ENCODE results near the gene KLF8.

The KLF8 gene

GRCh38 chrX:56222473-56223000 is 9.6 kb upstream of the KLF8 start:
- POLR2A ChIA-PET, result no interaction called here
- no peak overlapping the region for H3K4me3 ChIP-seq (ENCODE audit: low read depth, low read length)
- H3K27ac ChIP-seq (ENCODE audit: extremely low read depth, low read depth, low read length), result no peak overlapping the region
- CTCF ChIA-PET, result interaction anchor here (0.8 kb wide), 1 partner anchor 542 kb away, joined by 3 read pairs; no protein-coding TSS in a partner anchor
- TF ChIP-seq ZNF121 (tag by site-specific recombination; IDR thresholded peaks at IDR 0.05), result no peak
- TF ChIP-seq ZBTB6 (tag by site-specific recombination; IDR thresholded peaks at IDR 0.05), result no peak
- TF ChIP-seq OVOL3 (tag by site-specific recombination; IDR thresholded peaks at IDR 0.05), result no peak
- TF ChIP-seq ZNF555 (tag by site-specific recombination; conservative IDR thresholded peaks at IDR 0.05), result no peak
- TF ChIP-seq ZNF791 (tag by site-specific recombination; IDR thresholded peaks at IDR 0.05), result no peak
- no peak for TF ChIP-seq ZNF266 (tag by site-specific recombination; IDR thresholded peaks at IDR 0.05; ENCODE audit: low read depth)
- TF ChIP-seq ZFP3 (tag by site-specific recombination; IDR thresholded peaks at IDR 0.05; ENCODE audit: low read depth), result no peak
- no peak for TF ChIP-seq ZNF37A (tag by site-specific recombination; IDR thresholded peaks at IDR 0.05)
- no peak for TF ChIP-seq ZNF830 (tag by site-specific recombination; IDR thresholded peaks at IDR 0.05; ENCODE audit: low read depth)
- TF ChIP-seq ZSCAN4 (tag by site-specific recombination; IDR thresholded peaks at IDR 0.05), result no peak
- TF ChIP-seq PRDM4 (tag by site-specific recombination; IDR thresholded peaks at IDR 0.05), result no peak
- no peaks in the 10 kb centered on the region for H3K36me3 ChIP-seq (ENCODE audit: control insufficient read depth in 2 of 2, insufficient read depth in 1 of 2, low read length in 2 of 2)
- no peaks in the 10 kb centered on the region for H3K4me1 ChIP-seq (ENCODE audit: control insufficient read depth, insufficient read depth, low read length)
- no peaks in the 10 kb centered on the region for H3K9me3 ChIP-seq (ENCODE audit: control insufficient read depth, insufficient read depth, low read depth, low read length)

GRCh38 chrX:56226980-56227379 is 5.2 kb upstream of the KLF8 start:
- Histone ChIP-seq H3K36me3 (ENCODE audit: control insufficient read depth in 2 of 2, insufficient read depth in 1 of 2, low read length in 2 of 2) (no peaks in the 10 kb centered on the region), H3K4me3 (ENCODE audit: low read depth, low read length) (no peak overlapping the region), H3K27ac (ENCODE audit: extremely low read depth, low read depth, low read length) (no peak overlapping the region), H3K9me3 (ENCODE audit: control insufficient read depth, insufficient read depth, low read depth, low read length) (no peaks in the 10 kb centered on the region; the same call in 1 of the 2 replicates), H3K4me1 (ENCODE audit: control insufficient read depth, insufficient read depth, low read length) (no peaks in the 10 kb centered on the region)
- ChIA-PET CTCF (interaction anchor here (0.7 kb wide), 1 partner anchor 499 kb away, joined by 4 read pairs; no protein-coding TSS in a partner anchor), POLR2A (no interaction called here)
- TF ChIP-seq ZNF645 (tag by site-specific recombination; IDR thresholded peaks at IDR 0.05), result no peak
- no peak for TF ChIP-seq ZNF266 (tag by site-specific recombination; IDR thresholded peaks at IDR 0.05; ENCODE audit: low read depth)
- TF ChIP-seq ZNF548 (tag by site-specific recombination; IDR thresholded peaks at IDR 0.05), result no peak
- TF ChIP-seq SP3 (tag by site-specific recombination; IDR thresholded peaks at IDR 0.05), result no peak
- no peak for TF ChIP-seq ZNF571 (tag by site-specific recombination; IDR thresholded peaks at IDR 0.05)
- no peak for TF ChIP-seq ZNF660 (tag by site-specific recombination; IDR thresholded peaks at IDR 0.05)
- TF ChIP-seq ZSCAN16 (tag by site-specific recombination; IDR thresholded peaks at IDR 0.05), result no peak
- TF ChIP-seq ZNF501 (tag by site-specific recombination; IDR thresholded peaks at IDR 0.05), result no peak
- TF ChIP-seq ZNF274 (IDR thresholded peaks at IDR 0.05; ENCODE audit: low read length), result no peak
- TF ChIP-seq ZNF274 (tag by site-specific recombination; IDR thresholded peaks at IDR 0.05; ENCODE audit: borderline replicate concordance), result no peak
- no peak for TF ChIP-seq ZNF639 (tag by site-specific recombination; IDR thresholded peaks at IDR 0.05)
- no peak for TF ChIP-seq GLIS1 (tag by site-specific recombination; IDR thresholded peaks at IDR 0.05)
- no peak for TF ChIP-seq OVOL3 (tag by site-specific recombination; IDR thresholded peaks at IDR 0.05)
- no peak for TF ChIP-seq ZNF221 (tag by site-specific recombination; IDR thresholded peaks at IDR 0.05; ENCODE audit: borderline replicate concordance)
- no peak for TF ChIP-seq ZNF184 (tag by site-specific recombination; IDR thresholded peaks at IDR 0.05)
- no peak for TF ChIP-seq ZNF292 (tag by site-specific recombination; IDR thresholded peaks at IDR 0.05; ENCODE audit: borderline replicate concordance, low read depth)
